ENCODE results near the gene FAM32A.

The FAM32A gene

GRCh38 chr19:16201011-16201391 lies 15.8 kb downstream of the FAM32A start:
- FAIRE-seq (no peak), DNase-seq (ENCODE audit: low spot score) (no peak)

GRCh38 chr19:16202320-16203255 lies 17.4 kb downstream of the FAM32A start:
- no peak for DNase-seq (ENCODE audit: low spot score)
- FAIRE-seq, result no peak

- DNase-seq (ENCODE audit: low spot score) (no peak), FAIRE-seq (no peak)
Measured at GRCh38 chr19:16203256-16204004, 18.2 kb downstream of the FAM32A start.

- no peak for FAIRE-seq
- DNase-seq (ENCODE audit: low spot score), result no peak
Measured at GRCh38 chr19:16204005-16204294, 18.7 kb downstream of the FAM32A start.

GRCh38 chr19:16205205-16206045 lies 20.2 kb downstream of the FAM32A start:
- DNase-seq (ENCODE audit: low spot score) (no peak), FAIRE-seq (no peak)

- DNase-seq (ENCODE audit: low spot score) (no peak), FAIRE-seq (no peak)
Measured at GRCh38 chr19:16206046-16206605, 20.9 kb downstream of the FAM32A start.

GRCh38 chr19:16206637-16207036 lies 21.4 kb downstream of the FAM32A start:
- FAIRE-seq (no peak), DNase-seq (ENCODE audit: low spot score) (no peak)

- DNase-seq (ENCODE audit: low spot score) (no peak), FAIRE-seq (no peak)
Measured at GRCh38 chr19:16207063-16207462, 21.9 kb downstream of the FAM32A start.

GRCh38 chr19:16207490-16208025 lies 22.3 kb downstream of the FAM32A start:
- no peak for DNase-seq (ENCODE audit: low spot score)

GRCh38 chr19:16208064-16208759 lies 23.0 kb downstream of the FAM32A start:
- no peak for FAIRE-seq
- no peak for DNase-seq (ENCODE audit: low spot score)

More at GRCh38 chr19:16207490-16208025, 22.3 kb downstream of the FAM32A start:
- no peak for FAIRE-seq

GRCh38 chr19:16208847-16209665 lies 23.8 kb downstream of the FAM32A start:
- DNase-seq (ENCODE audit: low spot score), result no peak
- FAIRE-seq, result no peak

GRCh38 chr19:16210168-16210567 lies 25.0 kb downstream of the FAM32A start:
- DNase-seq (ENCODE audit: low spot score) (no peak), FAIRE-seq (no peak)

- FAIRE-seq, result no peak
- DNase-seq (ENCODE audit: low spot score), result no peak
Measured at GRCh38 chr19:16213076-16213475, 27.9 kb downstream of the FAM32A start.

GRCh38 chr19:16216744-16217670 lies 31.8 kb downstream of the FAM32A start:
- FAIRE-seq, result no peak
- no peak for DNase-seq (ENCODE audit: low spot score)

- DNase-seq (ENCODE audit: low spot score), result no peak
- no peak for FAIRE-seq
Measured at GRCh38 chr19:16217716-16218451, 32.7 kb downstream of the FAM32A start.

GRCh38 chr19:16218851-16219250 lies 33.6 kb downstream of the FAM32A start:
- DNase-seq (ENCODE audit: low spot score), result no peak
- no peak for FAIRE-seq

- no peak for DNase-seq (ENCODE audit: low spot score)
- no peak for FAIRE-seq
Measured at GRCh38 chr19:16222806-16223205, 37.6 kb downstream of the FAM32A start.

GRCh38 chr19:16223746-16224145 lies 38.5 kb downstream of the FAM32A start:
- FAIRE-seq, result no peak
- DNase-seq (ENCODE audit: low spot score), result no peak
